Motor neuron (in vitro differentiated cells): ENCODE data around the gene TEX22. TPM values are rescaled to one million over a fixed set of nuclear protein-coding genes. Genes with fewer than 3 reads are reported as not detected.
A peak's percentile ranks its signal among the peaks of the same experiment; 100 is the strongest.

Source experiments
- ATAC-seq, 8 experiments: fragments of 200-7000 bp; cut with Tn5 transposase; replicated peaks in 6 of 8; 2 replicates each; pipeline ENCODE4 v1.8.0; 2021; ENCODE audit warnings: mild to moderate bottlenecking in 8 of 8, moderate library complexity in 8 of 8
- H3K27ac ChIP-seq, 2 donors: fragments of 250-450 bp; sonication (Bioruptor Pico); 2 replicates each; pipeline ENCODE4 v1.9.0; 2021; ENCODE audit warnings: antibody characterized with exemption in 2 of 2, mild to moderate bottlenecking in 2 of 2, moderate library complexity in 1 of 2
- H3K4me1 ChIP-seq, 2 donors: fragments of 250-450 bp; sonication (Bioruptor Pico); replicated peaks in 1 of 2; 2 replicates each; pipeline ENCODE4 v1.6.1; 2021; ENCODE audit warnings: antibody characterized with exemption in 2 of 2, mild to moderate bottlenecking in 2 of 2, moderate library complexity in 1 of 2
- H3K4me3 ChIP-seq, 5 donors: fragments of 250-450 bp; sonication (Bioruptor Pico); 2 replicates each; pipeline ENCODE4 v1.9.0; 2021; ENCODE audit warnings: antibody characterized with exemption in 5 of 5, mild to moderate bottlenecking in 5 of 5, moderate library complexity in 4 of 5
- WGBS, 10 experiments: fragments of 450-650 bp; shearing (Covaris generic); methylation state at CpG; one replicate each; pipeline ENCODE4 v1.0.0; 2022; 5-methylcytosine and 5-hydroxymethylcytosine counted together
- in situ Hi-C, 9 experiments: fragments of 400-800 bp; cut with MboI; loops; one replicate each; pipeline ENCODE4 v1.15.0; 2021; ENCODE audit warnings: low sequenced_read_pairs in 9 of 9, low pct_unique_long_range_greater_than_20kb in 2 of 9; ENCODE audit not compliant: unreplicated experiment in 9 of 9
- total RNA-seq, 8 experiments: library from RNA; unstranded; fragments of 300-600 nt; gene quantifications; 2 replicates each; pipeline versions ENCODE4 v1.2.3 to v1.2.4, GENCODE V29; 2022

TEX22 gene
- total RNA-seq, 8 experiments from 2014 or later, result 0.25 to 1.1 (median 0.88) TPM

GRCh38 chr14:105368426-105368825 is 29.9 kb upstream of the TEX22 start:
- no peak for ATAC-seq
- 53% methylated on average over 3 of the region's 20 CpGs; no CpG with 5 or more reads in 9 of the 10 experiments for WGBS, 10 experiments
- no peak overlapping the region for H3K4me3 ChIP-seq
- peaks cover 0 to 9% of the 10 kb centered on the region in 2 donors for H3K4me1 ChIP-seq
- in situ Hi-C loops, result loop anchor here in 1 of 9 experiments (25.0 kb wide), 1 partner anchor 156 kb away; no protein-coding TSS in a partner anchor
- no peak overlapping the region for H3K27ac ChIP-seq

- 93% methylated on average over 5 of the region's 29 CpGs; no CpG with 5 or more reads in 9 of the 10 experiments for WGBS, 10 experiments
- in situ Hi-C loops, result loop anchor here in 1 of 9 experiments (25.0 kb wide), 1 partner anchor 157 kb away; no protein-coding TSS in a partner anchor
- no peak overlapping the region for H3K27ac ChIP-seq
- H3K4me1 ChIP-seq, result peaks cover 0 to 2% of the 10 kb centered on the region in 2 donors
- H3K4me3 ChIP-seq, result no peak overlapping the region
- ATAC-seq, result no peak
Measured at GRCh38 chr14:105368910-105369652, 29.3 kb upstream of the TEX22 start.

- in situ Hi-C loops, result loop anchor here in 1 of 9 experiments (25.0 kb wide), 1 partner anchor 157 kb away; no protein-coding TSS in a partner anchor
- no peak for ATAC-seq
- 93 to 98% methylated on average over 3 to 7 of the region's 28 CpGs; no CpG with 5 or more reads in 8 of the 10 experiments for WGBS, 10 experiments
- Histone ChIP-seq H3K4me1 (peaks cover 0 to 2% of the 10 kb centered on the region in 2 donors), H3K27ac (no peak overlapping the region), H3K4me3 (no peak overlapping the region)
Measured at GRCh38 chr14:105369653-105370040, 28.7 kb upstream of the TEX22 start.

GRCh38 chr14:105374389-105374788 is 23.9 kb upstream of the TEX22 start:
- 79 to 100% (median 91%) methylated on average over 1 to 11 of the region's 11 CpGs; no CpG with 5 or more reads in 2 of the 10 experiments for WGBS, 10 experiments
- ATAC-seq, result no peak
- in situ Hi-C loops, result loop anchor here in 1 of 9 experiments (25.0 kb wide), 1 partner anchor 162 kb away; no protein-coding TSS in a partner anchor

GRCh38 chr14:105375635-105376057 is 22.7 kb upstream of the TEX22 start:
- 60 to 100% (median 90%) methylated on average over 1 of the region's 4 CpGs; no CpG with 5 or more reads in 6 of the 10 experiments for WGBS, 10 experiments
- H3K4me3 ChIP-seq, result no peak overlapping the region
- ATAC-seq, result no peak
- no peaks in the 10 kb centered on the region for H3K4me1 ChIP-seq
- no peak overlapping the region for H3K27ac ChIP-seq
- in situ Hi-C loops, result no loop called here

More at GRCh38 chr14:105374389-105374788, 23.9 kb upstream of the TEX22 start:
- H3K27ac ChIP-seq, result no peak overlapping the region
- no peak overlapping the region for H3K4me3 ChIP-seq
- H3K4me1 ChIP-seq, result no peaks in the 10 kb centered on the region

- in situ Hi-C loops, result no loop called here
- 88% methylated on average over 5 of the region's 34 CpGs; no CpG with 5 or more reads in 9 of the 10 experiments for WGBS, 10 experiments
- peak in 2 of 8 experiments; percentile 10 to 22 for ATAC-seq
- Histone ChIP-seq H3K4me1 (no peaks in the 10 kb centered on the region), H3K27ac (no peak overlapping the region), H3K4me3 (no peak overlapping the region)
Measured at GRCh38 chr14:105376521-105377440, 21.6 kb upstream of the TEX22 start.

- Histone ChIP-seq H3K4me3 (no peak overlapping the region), H3K4me1 (no peaks in the 10 kb centered on the region), H3K27ac (no peak overlapping the region)
- ATAC-seq, result no peak
- in situ Hi-C loops, result no loop called here
- WGBS, 10 experiments, result 56 to 88% (median 75%) methylated on average over 2 to 8 of the region's 23 CpGs; no CpG with 5 or more reads in 6 of the 10 experiments
Measured at GRCh38 chr14:105377555-105378182, 20.7 kb upstream of the TEX22 start.

- ATAC-seq, result no peak
- Histone ChIP-seq H3K27ac (no peak overlapping the region), H3K4me3 (no peak overlapping the region), H3K4me1 (no peaks in the 10 kb centered on the region)
- in situ Hi-C loops, result no loop called here
- 10 to 100% (median 100%) methylated on average over 1 to 3 of the region's 11 CpGs; no CpG with 5 or more reads in 5 of the 10 experiments for WGBS, 10 experiments
Measured at GRCh38 chr14:105378199-105378598, 20.1 kb upstream of the TEX22 start.

- no peak for ATAC-seq
- no peak overlapping the region for H3K4me3 ChIP-seq
- H3K27ac ChIP-seq, result no peak overlapping the region
- H3K4me1 ChIP-seq, result no peaks in the 10 kb centered on the region
- WGBS, 10 experiments, result 59 to 100% (median 93%) methylated on average over 1 to 5 of the region's 17 CpGs; no CpG with 5 or more reads in 5 of the 10 experiments
- in situ Hi-C loops, result no loop called here
Measured at GRCh38 chr14:105378873-105379685, 19.3 kb upstream of the TEX22 start.

- no CpG with 5 or more reads among the region's 14 CpGs for WGBS, 10 experiments
- no peak overlapping the region for H3K4me3 ChIP-seq
- in situ Hi-C loops, result no loop called here
- H3K4me1 ChIP-seq, result no peaks in the 10 kb centered on the region
- no peak overlapping the region for H3K27ac ChIP-seq
- ATAC-seq, result no peak
Measured at GRCh38 chr14:105379946-105380345, 18.4 kb upstream of the TEX22 start.

- Histone ChIP-seq H3K4me3 (no peak overlapping the region), H3K27ac (no peak overlapping the region), H3K4me1 (no peaks in the 10 kb centered on the region)
- ATAC-seq, result peak in 2 of 8 experiments; percentile 80 to 95
- in situ Hi-C loops, result no loop called here
- 40% methylated on average over 2 of the region's 19 CpGs; no CpG with 5 or more reads in 9 of the 10 experiments for WGBS, 10 experiments
Measured at GRCh38 chr14:105380756-105381155, 17.6 kb upstream of the TEX22 start.
